Ascending aorta (tissue), 2 donors: ENCODE measurements around the gene SH2D6. TPM values are rescaled to one million over a fixed set of nuclear protein-coding genes. Genes with fewer than 3 reads are reported as not detected.
"Not testable (repeated sequence)": the region's sequence is repeated elsewhere in the genome, so short reads cannot be mapped to it uniquely, and the experiment has no call there.

Experiments used
- DNase-seq, 2 donors: peaks; one replicate each; pipeline ENCODE4 v3.0.0-alpha.2; 2019; ENCODE audit warnings: low spot score in 2 of 2
- H3K27ac ChIP-seq, 2 donors: fragments of 200-600 bp; sonication (generic); one replicate each; pipeline ENCODE4 v1.5.1; 2016 to 2017; ENCODE audit warnings: mild to moderate bottlenecking in 1 of 2
- H3K27me3 ChIP-seq: fragments of 200-600 bp; sonication (generic); one replicate; pipeline ENCODE4 v1.5.1; 2017
- H3K36me3 ChIP-seq, 2 donors: fragments of 200-600 bp; sonication (generic); one replicate each; pipeline ENCODE4 v1.5.1; 2016
- H3K4me1 ChIP-seq, 2 donors: fragments of 200-600 bp; sonication (generic); one replicate each; pipeline ENCODE4 v1.5.1; 2016 to 2017; ENCODE audit warnings: mild to moderate bottlenecking in 1 of 2
- H3K4me3 ChIP-seq, 2 donors: fragments of 200-600 bp; sonication (generic); one replicate each; pipeline ENCODE4 v1.5.1; 2016 to 2017; ENCODE audit warnings: mild to moderate bottlenecking in 1 of 2
- H3K9me3 ChIP-seq, 2 donors: fragments of 200-600 bp; sonication (generic); one replicate each; pipeline ENCODE4 v1.5.1; 2016
- intact Hi-C: fragments of 100-400 bp; cut with DNase I; formaldehyde crosslinking; loops from one replicate; pipeline ENCODE4 v1.15.1; 2023
- total RNA-seq: library from RNA; depleted of rRNA; stranded (reverse); fragments of >200 nt; gene quantifications from one replicate; pipeline ENCODE4 v1.1.0, GENCODE V29; 2016
- TF ChIP-seq, protein P1 (sequence below), 3 experiments: fragments of 200-600 bp in 2 of 3; fragments of 450-650 bp in 1 of 3; sonication (generic) in 2 of 3; IDR thresholded peaks; one replicate each; pipeline ENCODE4 v1.5.1; 2016 to 2019; ENCODE audit warnings: antibody characterized with exemption in 3 of 3, mild to moderate bottlenecking in 1 of 3, moderate library complexity in 1 of 3

SH2D6 gene
- total RNA-seq, 1 donor from 2014 or later = not detected

DNA sequence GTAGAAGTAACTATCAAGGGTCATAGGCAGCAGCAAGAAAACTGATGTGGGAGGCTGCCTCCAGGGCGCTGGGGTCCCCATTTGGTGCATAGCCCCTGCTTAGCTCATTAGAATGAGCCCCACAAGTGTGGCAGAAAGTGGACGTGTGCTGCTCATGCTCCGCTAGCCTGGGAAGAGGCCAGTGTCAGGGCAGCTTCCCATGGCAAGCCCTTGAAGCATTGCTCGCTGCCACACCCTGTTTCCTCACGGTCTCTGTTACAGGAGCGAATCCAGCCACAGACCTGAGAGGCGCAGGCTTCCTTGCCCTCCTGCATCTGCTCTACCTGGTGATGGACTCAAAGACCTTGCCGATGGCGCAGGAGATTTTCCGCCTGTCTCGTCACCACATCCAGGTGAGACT lies 41.4 kb upstream of the SH2D6 start:
- no peak for DNase-seq
- TF ChIP-seq, protein P1, sequence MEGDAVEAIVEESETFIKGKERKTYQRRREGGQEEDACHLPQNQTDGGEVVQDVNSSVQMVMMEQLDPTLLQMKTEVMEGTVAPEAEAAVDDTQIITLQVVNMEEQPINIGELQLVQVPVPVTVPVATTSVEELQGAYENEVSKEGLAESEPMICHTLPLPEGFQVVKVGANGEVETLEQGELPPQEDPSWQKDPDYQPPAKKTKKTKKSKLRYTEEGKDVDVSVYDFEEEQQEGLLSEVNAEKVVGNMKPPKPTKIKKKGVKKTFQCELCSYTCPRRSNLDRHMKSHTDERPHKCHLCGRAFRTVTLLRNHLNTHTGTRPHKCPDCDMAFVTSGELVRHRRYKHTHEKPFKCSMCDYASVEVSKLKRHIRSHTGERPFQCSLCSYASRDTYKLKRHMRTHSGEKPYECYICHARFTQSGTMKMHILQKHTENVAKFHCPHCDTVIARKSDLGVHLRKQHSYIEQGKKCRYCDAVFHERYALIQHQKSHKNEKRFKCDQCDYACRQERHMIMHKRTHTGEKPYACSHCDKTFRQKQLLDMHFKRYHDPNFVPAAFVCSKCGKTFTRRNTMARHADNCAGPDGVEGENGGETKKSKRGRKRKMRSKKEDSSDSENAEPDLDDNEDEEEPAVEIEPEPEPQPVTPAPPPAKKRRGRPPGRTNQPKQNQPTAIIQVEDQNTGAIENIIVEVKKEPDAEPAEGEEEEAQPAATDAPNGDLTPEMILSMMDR (IDR thresholded peaks at IDR 0.05) = no peak
- H3K9me3 ChIP-seq = no peaks in the 10 kb centered on the region
- H3K36me3 ChIP-seq = peaks cover 46 to 66% of the 10 kb centered on the region in 2 donors
- no peaks in the 10 kb centered on the region for H3K27me3 ChIP-seq
- no peak overlapping the region for H3K27ac ChIP-seq
- no peak overlapping the region for H3K4me3 ChIP-seq
- intact Hi-C loops = no loop called here
- no peaks in the 10 kb centered on the region for H3K4me1 ChIP-seq

DNA sequence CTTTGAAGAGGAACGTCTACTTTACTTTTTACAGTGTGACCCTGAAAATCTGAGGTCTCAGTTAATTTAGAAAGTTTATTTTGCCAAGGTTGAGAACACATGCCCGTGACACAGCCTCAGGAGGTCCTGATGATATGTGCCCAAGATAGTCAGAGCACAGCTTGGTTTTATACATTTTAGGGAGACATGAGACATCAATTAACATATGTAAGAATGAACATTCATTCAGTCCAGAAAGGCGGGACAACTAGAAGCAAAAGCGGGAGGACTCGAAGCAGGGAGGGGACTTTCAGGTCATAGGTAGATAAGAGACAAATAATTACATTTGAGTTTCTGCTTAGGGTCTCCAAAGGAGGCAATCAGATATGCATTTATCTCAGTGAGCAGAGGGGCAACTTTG lies 40.3 kb upstream of the SH2D6 start:
- TF ChIP-seq, protein P1 (IDR thresholded peaks at IDR 0.05) = no peak
- Histone ChIP-seq H3K9me3 (no peaks in the 10 kb centered on the region), H3K27me3 (no peaks in the 10 kb centered on the region), H3K4me1 (no peaks in the 10 kb centered on the region), H3K36me3 (peaks cover 46 to 59% of the 10 kb centered on the region in 2 donors), H3K27ac (no peak overlapping the region), H3K4me3 (no peak overlapping the region)
- no peak for DNase-seq
- intact Hi-C loops = no loop called here

- Histone ChIP-seq H3K27ac (no peak overlapping the region), H3K4me1 (no peaks in the 10 kb centered on the region), H3K36me3 (peaks cover 44 to 66% of the 10 kb centered on the region in 2 donors), H3K4me3 (no peak overlapping the region), H3K27me3 (no peaks in the 10 kb centered on the region), H3K9me3 (no peaks in the 10 kb centered on the region)
- no peak for DNase-seq
- TF ChIP-seq, protein P1 (IDR thresholded peaks at IDR 0.05) = no peak
- intact Hi-C loops = no loop called here
Observed at GRCh38 chr2:85380048-85380447, 38.5 kb upstream of the SH2D6 start.

- H3K36me3 ChIP-seq = peaks cover 34 to 68% of the 10 kb centered on the region in 2 donors
- H3K9me3 ChIP-seq, H3K27ac ChIP-seq, H3K27me3 ChIP-seq, intact Hi-C loops, H3K4me1 ChIP-seq, DNase-seq, H3K4me3 ChIP-seq: not testable (repeated sequence)
Observed at GRCh38 chr2:85383151-85383550, 35.4 kb upstream of the SH2D6 start.

DNA sequence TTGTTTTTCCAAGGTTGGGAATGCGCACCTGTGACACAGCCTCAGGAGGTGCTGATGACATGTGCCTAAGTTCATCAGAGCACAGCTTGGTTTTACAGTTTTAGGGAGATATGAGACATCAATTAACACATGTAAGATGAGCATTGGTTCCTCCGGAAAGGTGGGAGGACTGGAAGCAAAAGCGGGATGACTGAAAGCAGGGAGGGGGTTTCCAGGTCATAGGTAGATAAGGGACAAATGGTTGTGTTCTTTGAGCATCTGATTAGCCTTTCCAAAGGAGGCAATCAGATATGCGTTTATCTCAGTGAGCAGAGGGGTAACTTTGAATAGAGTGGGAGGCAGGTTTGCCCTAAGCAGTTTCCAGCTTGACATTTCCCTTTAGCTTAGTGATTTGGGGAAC lies 34.7 kb upstream of the SH2D6 start:
- DNase-seq = no peak
- Histone ChIP-seq H3K4me3 (no peak overlapping the region), H3K36me3 (peaks cover 36 to 66% of the 10 kb centered on the region in 2 donors), H3K27ac (no peak overlapping the region), H3K27me3 (no peaks in the 10 kb centered on the region), H3K4me1 (no peaks in the 10 kb centered on the region), H3K9me3 (no peaks in the 10 kb centered on the region)
- TF ChIP-seq, protein P1 (IDR thresholded peaks at IDR 0.05) = no peak
- intact Hi-C loops = no loop called here

DNA sequence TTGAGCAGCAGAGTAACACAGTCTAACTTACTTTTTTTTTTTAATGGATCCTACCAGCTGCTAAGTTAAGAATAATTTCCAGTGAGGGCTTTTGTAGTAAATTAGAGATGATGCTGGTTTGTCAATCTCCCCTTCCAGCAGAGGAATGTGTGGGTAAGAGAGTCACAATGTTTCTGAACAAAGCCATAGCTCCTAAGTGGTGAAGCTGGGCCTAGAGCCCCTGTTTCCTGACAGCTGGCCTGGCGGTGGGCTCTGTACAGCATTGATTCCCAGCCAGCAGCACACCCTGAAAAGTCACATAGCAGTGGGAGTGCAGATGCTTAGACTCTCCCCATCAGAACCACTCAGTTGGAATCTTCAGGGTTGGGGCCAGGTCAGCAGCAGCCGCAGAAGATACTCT lies 32.8 kb upstream of the SH2D6 start:
- Histone ChIP-seq H3K27ac (no peak overlapping the region), H3K36me3 (peaks cover 39 to 69% of the 10 kb centered on the region in 2 donors), H3K9me3 (no peaks in the 10 kb centered on the region), H3K27me3 (no peaks in the 10 kb centered on the region), H3K4me3 (no peak overlapping the region), H3K4me1 (no peaks in the 10 kb centered on the region)
- intact Hi-C loops = no loop called here
- TF ChIP-seq, protein P1 (IDR thresholded peaks at IDR 0.05) = no peak
- DNase-seq = no peak
